NOMO-1 treated with dmso at 0.1 percent for 144 hours (cell line): ENCODE data around the gene RBMS1.
"Not testable (repeated sequence)": the region's sequence is repeated elsewhere in the genome, so short reads cannot be mapped to it uniquely, and the experiment has no call there.

Experiments used
- DNase-seq: peaks from one replicate; lab custom pipeline; 2025; ENCODE audit not compliant: unreplicated experiment; lab: John Stamatoyannopoulos, UW

Gene RBMS1

DNA sequence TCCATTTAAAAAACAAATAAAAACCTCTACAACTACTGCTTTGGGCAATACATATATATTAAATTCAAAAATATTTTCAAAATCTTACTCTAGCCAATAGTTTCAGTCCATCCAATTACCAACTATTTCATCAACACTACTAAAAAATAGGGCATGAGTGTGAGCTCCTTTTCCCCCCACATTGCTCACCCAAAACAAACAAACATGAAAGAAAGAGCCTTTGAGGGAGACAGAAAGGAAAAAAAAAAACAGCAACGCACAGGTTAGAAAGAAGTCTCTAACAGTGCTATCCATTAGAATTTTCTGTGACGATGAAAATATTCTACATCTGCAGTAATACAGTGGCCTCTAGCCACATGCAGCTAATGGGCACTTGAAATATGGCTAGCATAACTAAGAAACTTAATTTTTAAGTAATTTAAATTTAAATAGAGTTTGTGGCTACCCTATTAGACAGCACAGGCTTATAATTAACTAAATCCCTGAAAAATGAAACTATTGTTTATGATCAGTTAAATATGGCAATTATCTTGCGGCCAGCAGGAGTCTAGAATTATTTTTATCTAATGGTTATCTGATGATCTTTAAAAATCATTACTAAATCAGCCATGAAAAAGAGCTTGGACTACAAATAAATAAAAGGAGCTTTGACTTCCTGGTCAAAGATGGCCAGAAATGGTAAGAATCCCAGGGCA, 59.2 kb downstream of the RBMS1 start:
- no peak for DNase-seq

GRCh38 chr2:160433466-160434140, 60.0 kb downstream of the RBMS1 start:
- DNase-seq = no peak

GRCh38 chr2:160432633-160433032, 61.0 kb downstream of the RBMS1 start:
- DNase-seq = no peak

GRCh38 chr2:160431441-160431840, 62.2 kb downstream of the RBMS1 start:
- peak; percentile 4 for DNase-seq

- DNase-seq = no peak
These were observed 63.6 kb downstream of the RBMS1 start for GRCh38 chr2:160430001-160430344.

- DNase-seq = no peak
These were observed 64.2 kb downstream of the RBMS1 start for GRCh38 chr2:160429248-160430000.

DNA sequence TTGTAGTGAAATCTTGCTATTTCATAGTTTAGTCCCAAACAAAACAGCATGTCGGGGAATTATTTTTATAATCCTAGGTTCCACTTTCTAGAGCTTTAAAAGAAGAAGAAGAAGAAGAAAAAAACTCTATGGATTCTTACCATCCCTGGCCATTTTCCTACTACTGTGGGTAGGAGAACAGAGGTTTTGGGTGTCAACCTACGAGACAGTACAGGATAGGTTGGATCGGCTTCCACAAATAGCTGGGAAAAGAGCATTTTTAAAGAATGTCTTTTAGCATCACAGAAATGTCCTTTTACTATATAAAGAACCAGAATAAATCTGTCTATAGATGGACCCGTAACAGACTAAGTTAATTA, 65.2 kb downstream of the RBMS1 start:
- no peak for DNase-seq

DNA sequence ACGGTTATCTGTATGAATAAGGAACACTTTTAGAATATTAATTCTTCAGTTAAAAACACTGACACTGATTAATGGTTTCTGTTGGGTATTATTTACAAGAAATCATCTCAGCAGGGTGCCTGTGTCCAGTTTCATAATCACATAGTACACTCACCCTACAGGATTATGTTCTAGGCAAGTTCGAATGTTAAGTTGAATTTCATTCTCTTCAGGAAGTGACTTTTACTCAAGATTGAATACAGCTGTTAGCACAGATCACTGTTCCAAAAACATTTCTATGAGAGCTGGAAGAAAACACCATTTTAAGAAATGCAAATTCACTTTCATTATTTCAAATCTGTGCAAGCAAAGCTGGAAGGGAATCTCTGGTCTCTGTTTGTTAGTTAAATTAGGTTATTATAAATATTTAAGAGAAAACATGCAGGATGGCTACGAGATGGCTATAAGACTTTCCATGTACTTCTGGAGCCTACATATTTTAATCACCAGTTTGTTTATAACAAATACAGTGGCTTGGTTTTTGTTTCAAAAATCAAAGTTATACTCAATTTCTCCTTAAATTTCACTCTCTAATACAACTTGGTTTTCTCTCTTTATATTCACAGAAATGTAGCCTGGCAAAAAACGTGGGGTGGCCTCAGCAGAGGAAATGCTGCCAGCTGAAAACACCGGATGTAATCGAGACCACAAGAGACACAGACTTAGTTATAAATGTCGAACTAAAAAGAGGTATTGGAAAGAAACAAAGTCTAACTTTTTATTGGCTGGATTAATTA, 65.8 kb downstream of the RBMS1 start:
- peak; percentile 6 for DNase-seq

- no peak for DNase-seq
These were observed 67.0 kb downstream of the RBMS1 start for GRCh38 chr2:160426604-160427003.

DNA sequence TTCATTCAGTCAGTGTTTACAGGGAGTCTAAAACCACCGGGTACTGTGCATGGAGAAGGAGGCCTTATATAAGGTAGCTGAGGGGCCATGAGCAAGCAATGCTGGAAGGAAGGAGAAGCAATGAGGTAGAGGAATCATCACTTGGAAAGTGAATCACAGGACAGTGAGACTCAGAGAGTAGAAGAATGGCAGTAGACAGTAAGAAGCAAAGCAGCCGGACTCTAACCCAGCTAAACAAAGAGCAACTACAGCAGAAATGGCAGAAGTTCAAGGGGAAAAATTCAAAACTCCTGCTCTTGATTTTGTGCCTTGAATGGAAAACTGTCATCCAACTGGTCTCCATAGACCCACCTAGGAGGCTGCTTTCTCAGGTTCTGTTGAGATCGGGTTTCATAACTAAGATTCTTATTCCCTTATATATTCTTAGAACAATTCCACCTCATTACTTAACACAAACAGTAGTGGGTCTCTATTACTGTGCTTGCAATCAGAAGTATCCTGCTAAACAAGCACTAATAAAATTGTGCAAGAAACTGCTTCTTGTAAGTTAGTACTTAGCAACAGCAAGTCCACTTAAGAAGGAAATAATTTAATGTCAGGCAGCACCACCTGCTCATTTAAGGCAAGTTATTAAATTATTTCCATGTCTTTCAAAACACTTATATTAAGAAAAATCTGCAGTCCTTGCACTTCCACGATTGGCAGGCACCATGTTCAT, 68.0 kb downstream of the RBMS1 start:
- DNase-seq = no peak

DNA sequence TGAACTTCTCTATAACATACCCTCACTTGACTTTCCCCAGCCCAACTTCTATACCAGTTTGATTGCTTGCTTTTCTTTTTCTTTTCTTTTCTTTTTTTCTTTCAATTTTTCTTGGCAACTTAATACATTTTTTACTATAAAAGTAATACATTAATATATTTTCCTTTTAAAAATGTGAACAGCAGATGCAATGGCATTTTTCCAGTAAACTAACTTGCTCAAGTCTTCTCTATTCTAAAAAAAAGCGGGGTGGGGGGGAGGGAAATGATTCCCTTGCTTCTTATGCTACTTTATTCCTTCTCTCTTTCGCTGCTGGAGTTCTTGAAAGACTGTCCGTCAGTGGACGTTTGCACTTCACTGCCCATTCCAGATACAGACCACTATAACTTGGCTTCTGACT, 70.5 kb downstream of the RBMS1 start:
- no peak for DNase-seq

DNA sequence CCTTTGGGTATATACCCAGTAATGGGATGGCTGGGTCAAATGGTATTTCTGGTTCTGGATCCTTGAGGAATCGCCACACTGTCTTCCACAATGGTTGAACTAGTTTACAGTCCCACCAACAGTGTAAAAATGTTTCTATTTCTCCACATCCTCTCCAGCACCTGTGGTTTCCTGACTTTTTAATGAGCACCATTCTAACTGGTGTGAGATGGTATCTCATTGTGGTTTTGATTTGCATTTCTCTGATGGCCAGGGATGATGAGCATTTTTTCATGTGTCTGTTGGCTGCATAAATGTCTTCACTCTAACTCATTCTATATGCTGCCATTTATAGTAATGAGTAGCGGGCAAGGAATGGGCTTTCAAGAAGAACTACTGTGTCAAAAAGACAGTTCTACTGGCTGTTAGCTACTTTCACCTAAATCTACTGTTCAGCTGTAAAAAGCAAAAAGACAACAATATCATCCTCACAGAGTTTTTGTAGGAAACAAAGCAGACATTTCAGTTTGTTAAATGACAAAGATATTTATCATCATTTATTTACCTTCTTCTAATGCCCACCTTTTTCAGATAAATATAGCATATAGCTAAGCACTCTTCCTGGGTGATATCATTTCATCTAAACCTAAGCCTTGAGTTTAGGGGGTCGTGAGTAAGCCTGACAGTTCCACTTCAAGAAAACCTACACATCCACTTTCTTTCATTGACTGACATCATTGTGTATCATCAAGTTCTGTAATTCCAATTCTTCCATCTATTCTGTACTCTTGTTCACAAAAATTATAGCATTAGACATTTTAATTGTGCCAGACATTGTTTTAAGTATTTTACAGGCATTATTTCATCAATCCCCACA, 71.7 kb downstream of the RBMS1 start:
- not testable (repeated sequence) for DNase-seq

GRCh38 chr2:160420711-160421110, 72.9 kb downstream of the RBMS1 start:
- no peak for DNase-seq

GRCh38 chr2:160419776-160420505, 73.7 kb downstream of the RBMS1 start:
- DNase-seq = no peak

DNA sequence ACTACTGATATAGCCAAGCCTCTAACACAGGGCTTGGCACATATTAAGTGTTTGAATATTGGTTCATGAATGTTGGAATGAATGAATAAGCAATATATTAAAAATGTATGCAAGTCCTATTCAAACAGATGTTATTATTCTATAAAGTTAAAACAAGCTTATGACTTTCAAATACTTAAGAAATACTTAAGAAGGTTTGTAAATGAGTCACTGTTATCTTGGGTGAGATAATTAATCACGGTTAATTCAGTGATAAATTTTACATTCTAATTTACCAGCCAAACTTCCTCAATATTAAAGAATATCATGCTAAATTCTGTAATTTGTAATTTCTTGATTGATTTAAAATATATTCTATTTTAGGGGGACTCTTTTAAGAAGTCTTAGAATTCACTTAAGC, 74.8 kb downstream of the RBMS1 start:
- no peak for DNase-seq

GRCh38 chr2:160418398-160418765, 75.2 kb downstream of the RBMS1 start:
- no peak for DNase-seq

GRCh38 chr2:160417745-160418397, 75.7 kb downstream of the RBMS1 start:
- no peak for DNase-seq

- no peak for DNase-seq
These were observed 77.6 kb downstream of the RBMS1 start for GRCh38 chr2:160415991-160416390.

DNA sequence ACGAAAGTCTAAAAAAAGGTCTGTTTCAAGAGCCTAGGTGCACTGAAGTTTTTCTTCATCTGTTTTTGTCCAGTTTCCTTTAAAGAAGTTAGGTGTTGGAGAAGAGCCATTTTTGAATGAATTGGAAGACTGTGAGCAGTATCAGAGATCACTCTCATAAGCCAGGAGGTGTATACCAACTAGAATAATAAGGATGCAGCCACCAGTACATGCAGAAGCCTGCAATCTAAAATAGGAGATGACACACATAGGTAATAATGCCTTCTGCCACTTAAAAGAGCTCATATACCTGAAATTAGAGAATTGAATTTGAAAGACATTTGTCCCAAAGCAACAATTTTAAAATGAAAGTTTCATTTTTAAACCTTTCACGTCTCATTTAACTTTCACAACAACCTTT, 81.7 kb downstream of the RBMS1 start:
- no peak for DNase-seq
